Activated CD4-positive, CD25-positive, alpha-beta regulatory T cell treated with anti-CD3 and anti-CD28 coated beads, Interleukin-2, amount 50 U/mL, for 72 hours (primary cell): ENCODE measurements around the gene HYAL2.

Experiments used
- DNase-seq: peaks from one replicate; pipeline ENCODE4 v3.0.0; 2021

Gene HYAL2

GRCh38 chr3:50268703-50269451 is 53.7 kb downstream of the HYAL2 start, which contains the start of gene SEMA3B:
TSS of gene SEMA3B (plus strand) at chr3:50269147. CDS start at chr3:50269241, 94 bp downstream.
- no peak for DNase-seq

- no peak for DNase-seq
Measured at GRCh38 chr3:50268276-50268675, 54.3 kb downstream of the HYAL2 start.
